Stimulated activated CD8-positive, alpha-beta memory T cell treated with anti-CD3 and anti-CD28 coated beads, Interleukin-4, amount 100 ng/mL, for 1 hour (primary cell): ENCODE data around the gene ARPC5L.
"Not testable (repeated sequence)": the region's sequence is repeated elsewhere in the genome, so short reads cannot be mapped to it uniquely, and the experiment has no call there.

Experiments
- DNase-seq, 2 donors: peaks; one replicate each; pipeline ENCODE4 v3.0.0-alpha.2; 2020; ENCODE audit warnings: low read depth in 2 of 2, low spot score in 1 of 2

ARPC5L gene

DNA sequence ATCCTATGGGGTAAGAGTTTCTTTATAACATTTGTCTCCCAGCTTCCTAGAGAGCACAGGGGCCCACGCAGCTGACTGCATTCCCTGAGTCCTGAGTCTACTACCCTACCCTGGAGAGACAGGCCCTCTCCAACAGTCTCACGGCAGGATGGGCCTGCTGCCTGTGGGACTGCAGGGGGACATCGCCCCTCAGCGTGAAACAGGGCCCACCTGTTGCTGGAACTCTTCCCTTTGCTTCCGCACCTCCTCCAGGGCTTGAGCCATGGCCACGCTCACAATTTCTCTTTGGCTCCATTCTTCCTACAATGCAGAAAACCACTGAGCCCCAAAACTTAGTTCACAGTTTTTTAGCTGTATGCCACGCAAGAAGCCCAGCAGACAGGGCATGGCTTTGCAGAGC, 28.2 kb downstream of the ARPC5L start:
- no peak for DNase-seq

DNA sequence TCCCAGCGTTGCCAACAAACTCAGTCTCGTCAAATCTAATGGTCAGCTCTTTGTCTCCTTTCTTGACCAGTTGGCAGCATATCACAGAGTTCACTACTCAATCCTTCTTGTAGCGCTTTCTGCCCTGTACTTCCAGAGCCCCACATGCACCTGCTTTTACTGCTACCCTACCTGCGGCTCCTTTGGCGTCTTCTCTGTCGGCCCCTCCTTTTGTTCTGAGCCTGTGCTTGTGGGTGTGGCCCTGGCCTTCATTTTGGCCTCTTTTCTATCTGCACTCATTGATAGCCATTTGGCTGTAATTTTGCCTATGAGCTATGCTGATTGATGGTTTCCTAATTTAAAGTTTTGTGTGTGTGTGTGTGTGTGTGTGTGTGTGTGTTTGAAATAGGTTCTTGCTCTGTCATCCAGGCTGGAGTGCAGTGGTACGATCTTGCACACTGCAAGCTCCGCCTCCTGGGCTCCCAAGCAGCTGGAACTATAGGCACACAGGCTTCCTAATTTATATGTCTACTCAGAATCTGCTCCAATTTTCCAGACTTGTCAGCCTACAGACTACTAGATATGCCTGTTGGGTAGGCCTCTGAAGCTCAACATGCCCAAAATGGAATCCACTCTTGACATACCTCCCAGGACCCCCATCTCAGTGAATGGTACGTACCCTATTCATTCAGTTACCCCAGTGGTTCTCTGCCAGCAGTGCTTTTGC, 32.3 kb downstream of the ARPC5L start:
- DNase-seq: no peak

DNA sequence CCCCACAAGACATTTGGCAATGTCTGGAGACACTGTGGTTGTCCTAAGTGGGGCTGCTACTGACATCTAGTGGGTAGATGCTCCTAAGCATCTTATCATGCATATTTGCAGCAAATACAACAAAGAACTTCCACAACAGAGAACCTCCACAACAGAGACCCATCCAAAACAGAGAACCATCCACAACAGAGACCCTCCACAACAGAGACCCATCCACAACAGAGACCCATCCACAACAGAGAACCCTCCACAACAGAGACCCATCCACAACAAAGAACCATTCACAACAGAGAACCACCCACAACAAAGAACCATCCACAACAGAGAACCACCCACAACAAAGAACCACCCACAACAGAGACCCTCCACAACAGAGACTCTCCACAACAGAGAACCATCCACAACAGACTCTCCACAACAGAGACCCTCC, 32.8 kb downstream of the ARPC5L start:
- DNase-seq: no peak

DNA sequence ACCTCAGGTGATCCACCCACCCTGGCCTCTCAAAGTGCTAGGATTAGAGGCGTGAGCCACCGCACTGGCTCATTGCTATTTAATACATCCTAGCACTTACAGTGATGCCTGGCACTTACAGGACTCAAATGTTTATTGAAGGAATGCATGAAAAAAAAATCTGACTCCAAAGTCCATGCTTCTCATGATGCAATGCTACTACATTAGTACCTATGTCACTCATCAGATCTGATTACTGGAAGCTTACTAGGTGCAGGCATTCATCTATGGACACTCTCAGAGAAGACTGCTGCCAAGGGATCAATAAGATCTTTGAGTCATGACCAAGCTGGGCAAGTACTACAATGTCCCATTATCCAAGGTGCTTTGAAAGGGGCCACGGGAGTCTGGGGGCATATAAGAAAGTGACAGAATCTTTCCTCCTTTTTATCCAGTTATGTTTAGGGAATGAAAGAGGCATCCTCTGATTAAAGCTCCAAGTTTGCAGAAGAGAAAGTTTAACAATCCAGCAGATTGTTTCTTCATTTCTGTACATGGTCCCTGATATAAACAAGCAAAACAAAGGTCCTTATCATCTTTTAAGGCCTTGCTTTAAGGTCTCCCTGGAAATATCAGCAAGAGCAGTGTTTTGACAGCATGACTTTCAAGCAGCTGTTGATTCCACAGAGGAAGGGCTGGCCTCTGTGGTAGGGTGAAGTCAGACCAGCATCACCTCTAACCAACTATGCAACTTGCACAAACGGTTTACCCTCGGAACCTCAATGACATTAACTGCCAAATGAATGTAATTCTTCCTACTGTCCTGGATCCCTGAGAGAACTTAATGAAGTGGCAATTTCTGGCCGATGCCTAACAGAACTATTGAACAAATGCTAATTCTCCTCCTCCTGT, 35.9 kb downstream of the ARPC5L start:
- DNase-seq: no peak

DNA sequence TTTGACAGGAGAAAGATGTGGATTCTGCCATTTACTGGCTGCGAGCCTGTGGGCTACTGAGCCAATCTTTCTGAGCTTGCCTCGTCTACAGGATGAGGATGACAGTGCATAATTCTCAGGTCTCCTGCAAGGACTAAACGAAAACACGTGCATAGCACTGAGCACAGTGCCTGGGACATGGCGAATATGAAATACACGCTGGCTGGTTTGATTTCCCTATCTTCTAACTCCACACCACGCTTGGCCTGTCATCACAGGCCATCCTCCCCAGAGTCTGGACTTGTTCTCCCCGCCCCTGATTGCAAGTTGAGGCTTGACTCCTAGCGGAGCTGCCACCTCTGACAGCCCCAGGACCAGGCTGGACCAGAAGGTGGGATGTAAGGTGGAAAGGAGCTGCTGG, 37.9 kb downstream of the ARPC5L start:
- no peak for DNase-seq

DNA sequence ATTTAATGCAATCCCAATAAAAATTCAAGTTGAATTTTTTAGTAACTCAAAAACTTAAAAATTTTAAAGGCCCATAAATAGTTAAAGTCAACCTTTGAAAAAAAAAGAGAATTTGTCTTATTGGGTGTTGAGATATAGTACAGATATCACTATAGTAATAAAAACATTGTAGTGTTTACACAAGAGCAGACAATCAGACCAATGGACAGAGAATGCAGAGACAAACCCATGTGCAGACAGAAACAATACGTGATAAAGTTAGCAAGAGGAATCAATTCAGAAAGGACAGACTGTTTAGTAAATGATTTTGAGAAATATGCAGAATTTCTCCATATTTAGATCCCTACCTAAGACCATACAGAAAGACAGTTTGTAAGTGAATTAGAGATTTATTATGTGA, 45.0 kb downstream of the ARPC5L start:
- no peak for DNase-seq

DNA sequence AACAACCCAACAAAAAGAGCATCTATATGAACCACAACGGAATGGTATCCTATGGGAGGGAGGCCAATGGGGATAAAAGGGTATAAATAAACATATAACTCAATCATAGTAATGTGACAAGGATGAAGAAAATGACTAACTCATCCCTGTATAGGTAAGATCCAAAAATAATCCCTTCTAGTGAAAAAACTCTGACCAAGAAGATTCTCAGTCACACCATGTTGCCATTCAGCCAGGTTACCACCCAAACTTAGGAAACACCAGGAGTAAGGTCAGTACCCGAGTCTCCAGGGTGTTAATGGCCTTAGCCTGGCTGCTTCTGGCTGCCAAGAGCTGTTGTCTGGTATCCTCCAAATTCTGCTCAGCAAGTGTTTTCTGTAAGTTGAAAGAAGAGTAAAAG, 46.2 kb downstream of the ARPC5L start:
- DNase-seq: no peak

DNA sequence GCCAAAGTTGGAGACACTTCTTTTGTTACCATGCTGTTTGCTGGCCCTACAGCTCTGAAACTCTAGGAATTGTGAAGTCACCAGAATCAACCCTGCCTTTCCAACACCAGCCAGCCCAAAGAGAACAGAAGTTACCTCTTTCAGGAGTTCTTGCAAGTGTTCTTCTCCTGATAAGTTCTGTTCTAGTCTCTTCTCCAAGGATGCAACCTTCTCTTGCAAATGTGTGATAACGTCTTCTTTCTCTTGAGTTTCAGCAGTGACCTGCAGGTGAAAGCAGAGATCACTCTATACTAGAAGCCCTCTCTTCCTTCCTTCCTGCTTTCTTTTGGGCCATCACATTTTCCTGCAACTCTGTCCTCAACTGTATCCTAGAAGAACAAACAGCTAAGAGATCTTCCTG, 49.8 kb downstream of the ARPC5L start:
- DNase-seq: no peak

DNA sequence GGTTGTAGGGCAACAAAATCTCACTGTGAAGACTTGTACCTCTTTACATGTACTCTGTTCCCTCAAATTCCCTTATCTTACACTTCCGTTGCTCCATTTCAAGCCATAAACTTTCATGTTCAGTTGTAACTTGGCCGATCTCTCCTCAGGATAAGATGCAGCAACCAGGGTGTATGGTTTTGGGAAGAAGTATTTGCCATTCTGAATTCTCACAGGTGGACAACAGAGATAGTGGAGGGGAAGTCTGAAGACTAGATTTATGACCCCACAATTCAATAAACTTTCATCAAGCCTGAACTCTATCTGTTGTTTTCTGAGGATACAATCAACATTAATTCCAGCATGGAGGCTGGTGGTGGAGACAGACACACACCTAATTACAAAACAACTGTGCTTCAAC, 51.4 kb downstream of the ARPC5L start:
- DNase-seq: no peak

DNA sequence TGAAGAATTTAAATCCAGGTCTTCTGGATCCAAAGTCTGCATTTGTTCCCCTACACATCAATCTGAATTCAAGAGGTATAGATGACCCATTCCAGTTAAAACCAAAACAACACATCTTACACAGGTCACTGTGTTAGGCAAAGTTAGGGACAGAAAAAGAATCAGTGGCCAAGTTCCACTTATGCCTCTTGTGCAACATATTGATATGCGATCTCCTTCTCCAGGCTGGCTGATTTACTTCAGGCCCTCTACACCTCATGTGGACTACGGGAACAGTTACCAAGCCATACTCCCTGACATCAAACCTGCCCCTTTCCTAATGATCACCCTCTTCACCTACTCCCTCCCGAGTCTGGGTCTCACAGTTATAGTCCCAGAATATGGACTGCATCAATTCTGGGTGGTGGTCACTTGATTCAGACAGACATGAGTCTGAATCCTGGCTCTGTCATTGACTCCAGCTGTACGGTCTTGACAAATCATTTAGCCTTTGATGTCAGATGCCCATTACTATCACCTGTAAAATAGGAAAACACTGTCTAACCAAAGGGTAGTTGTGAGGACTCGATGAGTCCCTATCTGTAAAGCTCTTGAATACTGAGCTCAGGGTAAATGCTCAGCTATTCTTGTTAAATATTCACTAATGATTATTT, 52.9 kb downstream of the ARPC5L start:
- DNase-seq: no peak

DNA sequence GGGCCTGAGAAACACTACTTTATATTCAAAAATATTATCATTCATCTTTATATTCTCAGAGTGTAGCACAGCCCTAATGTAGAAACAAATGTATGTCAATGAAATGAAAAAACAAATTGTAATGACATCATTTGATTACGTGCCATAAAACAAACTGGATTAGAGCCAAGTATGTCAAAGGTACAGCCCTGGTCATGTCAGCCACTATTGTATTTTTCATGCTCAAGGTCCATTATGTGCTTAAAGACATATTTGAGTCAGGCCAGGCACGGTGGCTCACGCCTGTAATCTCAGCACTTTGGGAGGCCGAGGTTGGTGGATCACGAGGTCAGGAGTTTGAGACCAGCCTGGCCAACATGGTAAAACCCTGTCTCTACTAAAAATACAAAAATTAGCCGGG, 58.5 kb downstream of the ARPC5L start:
- DNase-seq: not testable (repeated sequence)
